ENCODE results near the gene LDLRAD3. TPM values are rescaled to one million over a fixed set of nuclear protein-coding genes. Genes with fewer than 3 reads are reported as not detected.

LDLRAD3 gene
- total RNA-seq, 1 donor from 2014 or later: 17.3 TPM

DNA sequence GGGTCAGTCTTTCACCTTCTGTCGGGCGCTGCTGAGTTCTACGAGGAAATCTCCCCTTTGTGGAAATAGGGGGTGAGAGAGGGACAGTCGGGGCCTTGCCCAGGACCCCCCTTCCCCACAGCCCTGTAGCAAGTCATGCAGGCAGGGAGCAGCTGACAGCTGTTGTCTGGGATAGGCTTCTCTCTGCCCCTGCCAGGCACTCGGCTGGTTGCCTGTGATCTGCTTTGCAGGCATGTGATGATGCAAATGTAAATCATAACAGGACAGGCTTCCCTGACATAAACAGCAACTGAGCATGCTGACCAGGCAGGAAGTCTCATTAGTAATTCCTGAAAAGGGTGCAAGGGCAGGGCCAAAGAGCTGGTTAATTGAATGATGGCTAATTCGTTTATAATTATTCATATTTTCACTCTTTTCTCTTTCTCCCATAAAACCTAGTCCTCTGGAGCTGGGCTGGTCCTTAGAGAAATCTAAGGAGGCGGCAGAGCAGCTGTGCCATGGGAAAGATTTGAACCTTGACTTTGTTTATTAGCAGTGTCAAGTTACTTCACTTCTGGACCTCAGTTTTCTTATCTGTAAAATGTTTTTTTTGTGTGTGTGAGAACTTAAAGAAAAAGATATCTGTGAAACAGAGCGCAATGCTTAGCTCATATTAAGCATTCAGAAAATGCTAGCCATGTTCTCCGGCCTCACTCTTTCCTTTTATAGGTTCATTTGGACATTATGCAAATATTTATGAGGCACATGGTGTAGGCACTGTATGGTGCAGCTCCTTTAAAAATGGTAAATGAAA is 129.7 kb downstream of the LDLRAD3 start:
- DNase-seq (ENCODE audit: low read depth in 2 of 2): peak; percentile 64 to 94

GRCh38 chr11:36074941-36075431 is 131.1 kb downstream of the LDLRAD3 start:
- peak in 1 of 2 donors; percentile 95 for DNase-seq (ENCODE audit: low read depth in 2 of 2)

GRCh38 chr11:36077368-36077767 is 133.5 kb downstream of the LDLRAD3 start:
- no peak for DNase-seq (ENCODE audit: low read depth in 2 of 2)

GRCh38 chr11:36077886-36078685 is 134.2 kb downstream of the LDLRAD3 start:
- no peak for DNase-seq (ENCODE audit: low read depth in 2 of 2)

DNA sequence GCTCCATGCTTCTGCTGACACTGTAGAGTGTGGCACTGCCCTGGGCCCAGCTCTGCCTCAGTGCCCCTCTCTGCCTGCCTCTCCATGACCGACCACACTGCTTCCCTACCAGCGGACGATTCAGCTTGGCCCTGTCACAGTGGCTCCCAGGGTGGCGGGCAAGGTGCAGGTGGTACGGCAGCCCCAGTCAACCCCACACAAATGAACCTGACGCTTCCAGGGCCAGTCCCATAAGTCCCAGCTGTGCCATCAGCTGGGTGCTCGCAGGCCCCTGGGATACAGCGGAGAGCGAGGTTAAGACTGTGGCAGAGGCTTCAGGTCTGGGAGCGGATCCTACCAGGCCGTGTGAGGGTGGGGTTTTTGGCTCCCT is 134.8 kb downstream of the LDLRAD3 start:
- DNase-seq (ENCODE audit: low read depth in 2 of 2): no peak

- no peak for DNase-seq (ENCODE audit: low read depth in 2 of 2)
Measured at GRCh38 chr11:36079878-36080675, 136.2 kb downstream of the LDLRAD3 start.

- no peak for DNase-seq (ENCODE audit: low read depth in 2 of 2)
Measured at GRCh38 chr11:36081274-36081945, 137.5 kb downstream of the LDLRAD3 start.

- DNase-seq (ENCODE audit: low read depth in 2 of 2): no peak
Measured at GRCh38 chr11:36086366-36086765, 142.5 kb downstream of the LDLRAD3 start.

DNA sequence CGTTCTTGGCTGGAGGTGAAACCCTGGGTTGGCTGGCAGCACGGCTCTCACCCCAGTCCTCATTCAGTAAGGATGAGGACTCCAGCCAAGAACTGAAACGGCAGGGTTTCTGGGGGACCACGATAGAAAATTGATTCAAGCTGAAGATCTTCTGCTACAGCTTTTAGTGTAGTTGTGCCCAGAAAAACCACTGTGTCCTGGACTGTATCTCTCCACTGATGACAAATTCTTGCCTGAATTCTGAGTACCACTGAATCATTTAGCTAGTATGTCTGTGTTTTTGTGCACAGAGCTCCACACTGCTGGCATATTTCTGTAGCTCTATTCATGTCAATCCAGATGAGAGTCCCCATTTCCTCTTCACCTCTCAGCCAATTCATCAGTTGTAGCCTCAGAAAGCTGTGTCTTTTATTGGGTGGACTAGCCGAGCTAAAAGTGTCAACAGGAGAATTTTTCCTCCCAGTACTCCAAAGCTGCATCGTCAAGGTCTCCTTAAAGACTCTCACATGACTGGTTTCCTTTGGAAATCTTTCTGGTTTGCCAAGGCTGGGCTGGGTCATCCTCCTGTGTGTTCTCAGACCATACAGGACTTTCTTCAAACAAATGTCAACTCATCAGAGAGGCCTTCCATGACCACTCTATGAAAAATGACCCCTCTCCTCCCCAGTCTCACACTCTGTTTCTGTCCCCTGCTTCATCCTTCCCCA is 144.6 kb downstream of the LDLRAD3 start:
- DNase-seq (ENCODE audit: low read depth in 2 of 2): peak; percentile 17 to 29

GRCh38 chr11:36089920-36090319 is 146.1 kb downstream of the LDLRAD3 start:
- no peak for DNase-seq (ENCODE audit: low read depth in 2 of 2)

DNA sequence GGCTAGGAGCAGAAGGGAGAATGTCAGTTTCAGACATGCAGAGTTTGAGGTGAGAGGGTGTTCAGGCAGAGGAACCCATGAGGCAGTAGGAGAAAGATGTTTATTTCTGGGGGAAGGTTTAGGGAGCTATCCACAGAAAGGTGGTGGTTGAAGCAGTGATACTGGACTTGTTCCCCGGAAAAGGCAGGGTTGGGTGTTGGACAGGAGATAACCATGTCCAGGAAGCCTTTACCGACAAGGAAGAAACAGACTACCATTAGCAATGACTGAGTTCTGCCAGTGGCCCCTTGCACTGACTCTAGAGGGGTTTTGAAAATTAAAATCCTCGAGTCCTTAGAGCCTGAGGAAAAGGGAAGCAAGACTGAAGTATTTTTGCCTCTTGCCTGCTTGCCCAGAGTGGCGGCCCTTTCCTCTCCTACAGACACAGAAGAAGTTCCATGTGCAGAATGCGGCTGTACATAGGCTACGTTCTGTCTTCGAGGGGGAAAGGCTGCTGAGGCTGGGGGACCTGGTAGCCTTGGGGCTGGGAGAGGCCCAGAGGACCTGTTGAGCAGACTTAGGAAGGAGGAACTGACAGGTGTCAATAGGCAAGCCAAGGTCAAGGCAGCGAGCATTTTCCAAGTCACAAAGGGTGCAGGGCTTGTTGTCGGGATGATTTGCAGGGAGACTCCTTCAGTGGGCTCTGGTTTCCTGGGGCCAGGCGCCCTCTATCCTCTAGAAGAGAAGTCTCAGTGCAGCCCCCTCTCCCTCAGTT is 146.7 kb downstream of the LDLRAD3 start:
- no peak for DNase-seq (ENCODE audit: low read depth in 2 of 2)

GRCh38 chr11:36091256-36091811 is 147.5 kb downstream of the LDLRAD3 start:
- peak in 1 of 2 donors; percentile 49 for DNase-seq (ENCODE audit: low read depth in 2 of 2)

- DNase-seq (ENCODE audit: low read depth in 2 of 2): no peak
Measured at GRCh38 chr11:36092314-36093030, 148.6 kb downstream of the LDLRAD3 start.

- DNase-seq (ENCODE audit: low read depth in 2 of 2): no peak
Measured at GRCh38 chr11:36093548-36093947, 149.7 kb downstream of the LDLRAD3 start.

- DNase-seq (ENCODE audit: low read depth in 2 of 2): peak in 1 of 2 donors; percentile 19
Measured at GRCh38 chr11:36094164-36094563, 150.3 kb downstream of the LDLRAD3 start.

- DNase-seq (ENCODE audit: low read depth in 2 of 2): no peak
Measured at GRCh38 chr11:36095716-36096115, 151.9 kb downstream of the LDLRAD3 start.

- no peak for DNase-seq (ENCODE audit: low read depth in 2 of 2)
Measured at GRCh38 chr11:36097219-36097650, 153.4 kb downstream of the LDLRAD3 start.

GRCh38 chr11:36098087-36098486 is 154.2 kb downstream of the LDLRAD3 start:
- DNase-seq (ENCODE audit: low read depth in 2 of 2): no peak

All from lung microvascular endothelial cell (primary cell).